GM21367 (cell line): ENCODE data around the gene FAM89B.
A peak's percentile ranks its signal among the peaks of the same experiment; 100 is the strongest.

Experiments used
- ATAC-seq: cut with Tn5 transposase; IDR thresholded peaks from one replicate; pipeline ENCODE4 v1.9.1; 2021; ENCODE audit not compliant: unreplicated experiment

The FAM89B gene

DNA sequence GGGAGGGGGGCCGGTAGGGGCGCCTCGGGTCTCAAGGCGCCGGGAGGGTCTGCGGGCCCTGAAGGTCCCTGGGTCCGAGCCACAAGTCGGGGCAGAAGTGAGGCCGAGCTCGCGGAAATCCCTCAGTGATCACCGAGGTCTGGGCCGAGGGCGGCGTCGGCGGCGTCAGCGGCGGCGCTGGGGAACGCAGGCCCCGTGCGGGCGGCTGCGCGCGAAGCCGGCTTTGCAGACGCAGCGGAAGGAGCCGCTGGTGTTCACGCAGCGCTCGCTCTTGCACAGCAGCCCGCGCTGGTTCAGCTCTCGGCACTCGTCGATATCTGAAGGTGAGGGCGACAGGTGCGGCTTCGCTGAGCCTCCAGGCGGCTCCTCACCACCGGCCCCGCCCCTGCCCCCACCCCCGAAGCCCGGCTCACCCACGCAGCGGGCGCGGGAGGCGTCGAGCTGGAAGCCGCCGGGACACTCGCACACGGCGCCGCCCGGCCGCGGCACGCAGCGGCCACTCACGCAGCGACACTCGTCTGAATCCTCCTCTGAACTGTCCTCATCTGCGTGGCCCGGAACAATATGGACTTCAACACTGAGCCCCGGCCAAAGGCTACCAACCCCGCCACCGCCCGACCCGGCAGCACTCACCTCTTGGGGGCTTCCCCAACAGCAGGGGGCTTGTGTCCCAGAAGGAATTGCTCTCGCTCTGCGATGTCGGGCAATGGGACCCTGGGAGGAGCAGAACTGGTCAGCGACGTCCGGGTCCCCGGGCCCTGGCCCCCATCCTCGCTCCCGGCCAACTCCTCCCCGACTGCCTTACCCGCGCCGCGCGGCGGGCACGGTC is 33.2 kb upstream of the FAM89B start:
- no peak for ATAC-seq

GRCh38 chr11:65539744-65540289 is 32.5 kb upstream of the FAM89B start:
- peak; percentile 1 for ATAC-seq

DNA sequence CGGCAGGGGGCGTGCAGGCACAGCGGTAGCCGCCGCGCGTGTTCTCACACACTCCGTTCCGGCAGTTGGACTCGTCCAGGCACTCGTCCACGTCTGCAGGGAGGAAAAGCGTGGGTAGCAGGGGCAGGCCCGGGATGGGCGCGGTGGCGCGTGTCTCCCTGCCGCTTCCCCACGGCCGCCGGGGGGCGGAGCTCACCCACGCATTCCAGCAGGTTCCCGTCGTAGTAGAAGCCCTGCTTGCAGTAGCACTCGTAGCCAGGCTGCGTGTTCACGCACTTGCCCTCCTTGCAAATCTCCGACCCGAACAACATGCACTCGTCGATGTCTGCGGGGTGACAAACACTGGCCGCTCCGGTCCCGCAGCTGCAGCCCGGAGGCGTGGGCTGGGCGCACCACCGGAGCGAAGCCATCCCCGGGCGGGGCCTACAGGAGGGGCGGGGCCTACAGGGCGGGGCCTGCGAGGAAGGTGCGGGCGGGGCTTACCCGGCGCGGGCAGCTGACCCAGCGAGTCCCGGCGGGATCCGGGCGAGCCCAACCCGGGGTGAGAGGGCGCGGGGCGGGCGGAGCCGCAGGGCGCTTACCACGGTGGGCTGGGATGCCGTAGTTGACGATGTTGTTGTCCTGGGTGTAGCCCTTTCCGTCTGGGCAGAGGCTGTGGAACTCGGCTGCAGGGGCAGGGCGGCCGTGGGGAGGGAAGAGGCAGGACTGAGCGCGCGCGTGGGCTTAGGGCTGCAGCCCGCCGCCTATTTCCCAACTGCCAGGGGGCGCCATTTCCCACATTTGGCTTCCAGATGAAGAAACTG is 31.8 kb upstream of the FAM89B start:
- ATAC-seq, result peak; percentile 44

- ATAC-seq, result no peak
Observed at GRCh38 chr11:65541093-65541982, 31.0 kb upstream of the FAM89B start.

DNA sequence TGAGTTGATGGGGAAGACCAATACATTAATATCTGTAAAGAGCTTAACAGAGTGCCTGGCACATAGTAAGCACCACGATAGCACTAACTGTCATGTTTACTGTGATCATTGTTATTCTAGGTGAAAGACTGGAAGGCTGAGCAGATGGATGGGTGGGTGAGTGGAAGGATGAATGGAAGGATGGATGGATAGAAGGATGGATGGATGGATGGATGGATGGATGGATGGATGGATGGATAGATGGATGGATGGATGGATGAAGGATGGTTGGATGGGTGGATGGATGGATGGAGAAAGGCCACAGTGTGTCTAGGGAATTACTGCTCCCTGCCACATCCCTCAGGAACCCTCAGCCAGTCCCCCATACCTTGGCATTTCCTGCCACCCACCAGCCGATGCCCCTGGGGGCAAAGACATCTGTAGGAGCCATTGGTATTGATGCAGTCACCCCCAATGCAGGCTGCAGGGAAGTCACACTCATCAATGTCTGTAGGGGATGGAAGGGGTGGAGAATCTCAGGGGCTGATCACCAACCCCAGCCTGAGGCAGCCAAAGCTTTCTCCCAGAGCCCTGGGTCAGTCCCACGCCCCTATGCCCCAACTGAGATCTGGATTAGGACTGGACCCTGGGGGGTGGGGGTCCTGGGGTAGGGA is 29.5 kb upstream of the FAM89B start:
- ATAC-seq, result no peak

DNA sequence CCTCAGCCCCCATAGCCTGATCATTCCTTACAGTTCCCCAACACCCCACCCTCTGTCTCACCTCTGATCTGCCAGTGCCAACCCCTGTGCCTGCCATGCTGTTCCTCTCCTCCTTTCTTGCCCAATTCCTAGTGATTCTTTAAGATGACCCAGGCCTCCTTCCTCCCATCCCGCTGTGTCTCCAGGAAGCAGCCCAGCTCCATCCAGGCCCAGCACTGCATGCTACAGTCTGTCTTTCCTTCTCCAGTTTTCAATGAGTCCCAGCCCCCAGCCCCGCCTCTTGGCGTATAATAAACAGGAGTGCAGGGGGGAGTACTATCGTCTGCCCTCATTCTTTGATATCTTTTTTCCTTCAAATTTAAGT is 26.5 kb upstream of the FAM89B start:
- no peak for ATAC-seq

DNA sequence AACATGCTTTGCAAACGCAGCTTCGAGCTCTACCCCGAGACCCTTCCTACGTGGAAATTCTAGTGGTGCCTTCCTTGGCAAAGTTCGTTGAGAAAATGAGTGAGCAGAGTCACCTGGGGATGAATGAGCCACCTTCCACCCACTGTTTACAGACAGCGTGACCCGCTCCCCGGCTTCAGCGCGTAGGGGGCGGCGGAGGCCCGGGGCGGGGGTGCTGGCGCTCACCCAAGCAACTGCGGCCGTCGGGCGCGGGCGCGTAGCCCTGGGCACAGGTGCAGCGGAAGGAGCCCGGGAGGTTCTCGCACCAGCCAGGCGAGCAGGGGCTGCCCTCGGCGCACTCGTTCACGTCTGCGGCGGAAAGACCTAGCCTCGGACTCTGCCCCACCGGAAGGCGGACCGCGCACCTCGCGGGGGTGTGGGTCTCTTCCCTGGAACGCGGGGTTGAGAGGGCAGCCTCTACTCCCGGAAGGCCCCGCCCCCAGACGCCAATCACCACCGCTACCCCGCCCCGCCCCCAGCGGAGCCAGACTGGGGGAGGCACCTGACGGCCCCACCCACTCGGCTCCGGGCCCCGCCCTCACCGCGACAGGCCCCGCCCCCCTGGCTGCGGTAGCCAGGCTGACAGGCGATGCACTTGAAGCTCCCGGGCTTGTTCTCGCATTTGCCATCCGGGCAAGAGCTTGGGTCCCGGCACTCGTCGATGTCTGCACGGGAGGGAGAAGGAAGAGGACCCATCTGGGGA is 25.9 kb upstream of the FAM89B start:
- peak; percentile 60 for ATAC-seq

DNA sequence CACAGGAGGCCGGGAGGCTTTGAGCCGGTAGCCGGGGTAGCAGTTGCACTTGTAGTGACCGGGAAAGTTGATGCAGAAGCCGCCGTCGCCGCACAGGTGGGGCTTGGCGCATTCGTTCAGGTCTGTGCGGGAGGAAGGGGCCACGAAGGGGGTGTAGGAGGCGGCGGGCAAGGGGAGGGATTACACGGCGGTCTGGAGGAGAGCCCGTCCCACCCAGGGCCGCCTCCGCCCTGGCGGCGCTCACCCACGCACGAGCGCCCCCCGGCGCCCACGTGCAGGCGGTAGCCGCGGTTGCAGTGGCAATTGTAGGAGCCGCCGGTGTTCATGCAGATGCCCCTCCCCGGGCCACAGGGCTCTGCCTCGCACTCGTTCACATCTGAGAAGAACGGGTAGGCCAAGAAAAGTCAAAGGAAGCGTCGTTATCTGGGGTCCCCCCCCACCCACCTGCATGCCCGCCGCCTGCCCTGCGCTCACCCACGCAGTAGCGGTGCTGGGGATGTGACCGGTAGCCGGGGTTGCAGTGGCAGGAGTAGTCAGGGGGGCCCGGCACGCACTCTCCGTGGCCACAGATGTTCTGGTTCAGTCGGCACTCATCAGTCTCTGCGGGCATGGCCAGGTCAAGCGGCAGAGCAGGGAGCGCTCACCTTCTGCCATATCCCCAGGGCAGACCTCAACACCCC is 24.8 kb upstream of the FAM89B start:
- ATAC-seq, result no peak

GRCh38 chr11:65548395-65548794 is 23.9 kb upstream of the FAM89B start:
- no peak for ATAC-seq

- ATAC-seq, result no peak
Observed at GRCh38 chr11:65549096-65549495, 23.2 kb upstream of the FAM89B start.

GRCh38 chr11:65551572-65552387 is 20.6 kb upstream of the FAM89B start:
- ATAC-seq, result no peak

GRCh38 chr11:65552388-65552951 is 19.9 kb upstream of the FAM89B start:
- no peak for ATAC-seq

DNA sequence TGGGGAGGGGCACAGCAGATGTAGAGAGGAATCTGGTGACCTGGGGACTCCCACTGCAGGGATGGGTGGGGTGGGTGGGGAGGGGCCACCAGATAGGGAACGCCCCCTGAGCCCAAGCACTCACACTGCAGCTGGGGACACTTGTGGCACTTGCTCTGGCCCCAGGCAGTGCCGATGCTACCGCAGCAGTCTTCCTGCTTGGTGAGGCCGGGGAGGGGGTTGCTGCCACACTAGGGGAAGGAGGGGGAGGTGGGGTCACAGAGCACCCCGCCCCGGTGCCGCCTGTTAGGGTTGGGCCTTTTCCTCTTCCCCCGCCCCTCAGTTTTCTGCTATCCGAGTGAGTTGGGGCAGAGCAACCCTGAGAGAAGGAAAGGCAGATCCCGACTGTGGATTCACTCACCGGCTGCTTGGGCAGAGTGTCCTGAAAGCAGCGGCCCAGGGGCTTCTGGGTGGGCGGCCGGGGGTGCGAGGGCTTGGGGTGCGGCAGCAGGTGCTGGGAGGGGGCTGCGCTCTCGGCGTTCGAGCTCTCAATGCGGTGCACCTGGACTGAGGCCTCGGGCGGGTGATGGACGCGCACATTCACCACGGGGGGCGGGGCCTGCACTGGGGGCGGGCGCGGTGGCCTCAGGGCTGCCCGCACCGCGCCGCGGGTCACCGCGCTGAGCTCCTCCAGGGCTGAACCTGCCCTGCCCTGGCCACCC is 18.9 kb upstream of the FAM89B start:
- ATAC-seq, result no peak

DNA sequence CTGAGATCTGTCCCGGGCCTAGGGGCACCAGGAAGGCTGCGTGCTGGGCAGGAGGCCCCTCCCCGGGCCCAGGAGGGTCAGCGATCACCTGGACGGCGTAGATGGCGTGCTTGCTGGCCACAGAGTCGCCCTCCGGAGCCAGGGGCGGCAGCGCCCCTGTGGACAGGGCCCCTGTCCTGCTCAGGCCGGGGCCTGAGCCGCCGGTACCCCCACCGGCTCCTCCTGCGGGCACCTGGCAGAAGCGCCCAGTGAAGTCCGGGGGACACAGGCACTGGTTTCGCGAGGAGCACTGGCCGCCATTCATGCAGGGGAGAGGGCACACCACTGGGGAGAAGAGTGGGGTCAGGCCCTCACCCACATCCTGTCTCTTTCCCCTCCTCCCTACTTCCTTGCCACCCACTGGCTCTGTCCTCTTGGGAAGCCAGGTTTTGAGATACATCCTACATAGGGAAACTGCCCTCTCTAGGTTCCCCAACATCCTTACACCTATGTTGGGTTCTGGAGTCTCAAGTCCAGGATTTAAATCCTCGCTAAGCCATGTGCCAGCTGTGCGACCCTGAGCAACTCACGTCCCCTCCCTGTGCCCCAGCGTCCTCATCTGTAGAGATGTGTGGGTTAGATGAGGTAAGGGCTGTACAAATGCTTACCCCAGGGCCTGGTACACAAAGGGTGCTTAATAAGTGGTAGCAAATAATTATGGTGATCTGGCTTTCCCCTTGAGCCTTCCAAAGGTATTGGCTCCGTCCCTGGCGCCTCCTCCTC is 18.1 kb upstream of the FAM89B start:
- ATAC-seq, result no peak

GRCh38 chr11:65554842-65555430 is 17.4 kb upstream of the FAM89B start:
- no peak for ATAC-seq

GRCh38 chr11:65555693-65556231 is 16.6 kb upstream of the FAM89B start:
- ATAC-seq, result no peak
